Parathyroid adenoma (tissue), 2 donors: Measurements from ENCODE around the gene LEFTY2.
A peak's percentile ranks its signal among the peaks of the same experiment; 100 is the strongest.

Experiments
- H2AFZ ChIP-seq: fragments of 300-600 bp; sonication (generic); one replicate; pipeline ENCODE4 v1.7.0; 2017; ENCODE audit warnings: antibody characterized with exemption, mild to moderate bottlenecking
- H3K27ac ChIP-seq: fragments of 300-600 bp; sonication (generic); one replicate; pipeline ENCODE4 v1.7.0; 2017
- H3K27me3 ChIP-seq: fragments of 300-600 bp; sonication (generic); one replicate; pipeline ENCODE4 v1.7.0; 2017; ENCODE audit warnings: low read length; ENCODE audit not compliant: control insufficient read depth, insufficient read depth
- H3K36me3 ChIP-seq: fragments of 300-600 bp; sonication (generic); one replicate; pipeline ENCODE4 v1.7.0; 2017; ENCODE audit warnings: low read length; ENCODE audit not compliant: control insufficient read depth, insufficient read depth
- H3K4me1 ChIP-seq: fragments of 300-600 bp; sonication (generic); one replicate; pipeline ENCODE4 v1.7.0; 2017; ENCODE audit warnings: control low read depth
- H3K4me2 ChIP-seq: fragments of 300-600 bp; sonication (generic); one replicate; pipeline ENCODE4 v1.7.0; 2017; ENCODE audit warnings: low read length
- H3K4me3 ChIP-seq: fragments of 300-600 bp; sonication (generic); one replicate; pipeline ENCODE4 v1.7.0; 2017; ENCODE audit warnings: low read depth, low read length
- H3K79me2 ChIP-seq: fragments of 300-600 bp; sonication (generic); one replicate; pipeline ENCODE4 v1.7.0; 2017; ENCODE audit warnings: control low read depth
- H3K9ac ChIP-seq: fragments of 300-600 bp; sonication (generic); one replicate; pipeline ENCODE4 v1.7.0; 2017; ENCODE audit warnings: mild to moderate bottlenecking
- H3K9me3 ChIP-seq: fragments of 300-600 bp; sonication (generic); one replicate; pipeline ENCODE4 v1.7.0; 2017; ENCODE audit warnings: low read length; ENCODE audit not compliant: control insufficient read depth
- CTCF ChIP-seq: fragments of 300-600 bp; sonication (generic); IDR thresholded peaks from one replicate; pipeline ENCODE4 v1.7.0; 2017; ENCODE audit warnings: antibody characterized with exemption, mild to moderate bottlenecking
- donor health status: primary hyperparathyroidism.

LEFTY2 gene

DNA sequence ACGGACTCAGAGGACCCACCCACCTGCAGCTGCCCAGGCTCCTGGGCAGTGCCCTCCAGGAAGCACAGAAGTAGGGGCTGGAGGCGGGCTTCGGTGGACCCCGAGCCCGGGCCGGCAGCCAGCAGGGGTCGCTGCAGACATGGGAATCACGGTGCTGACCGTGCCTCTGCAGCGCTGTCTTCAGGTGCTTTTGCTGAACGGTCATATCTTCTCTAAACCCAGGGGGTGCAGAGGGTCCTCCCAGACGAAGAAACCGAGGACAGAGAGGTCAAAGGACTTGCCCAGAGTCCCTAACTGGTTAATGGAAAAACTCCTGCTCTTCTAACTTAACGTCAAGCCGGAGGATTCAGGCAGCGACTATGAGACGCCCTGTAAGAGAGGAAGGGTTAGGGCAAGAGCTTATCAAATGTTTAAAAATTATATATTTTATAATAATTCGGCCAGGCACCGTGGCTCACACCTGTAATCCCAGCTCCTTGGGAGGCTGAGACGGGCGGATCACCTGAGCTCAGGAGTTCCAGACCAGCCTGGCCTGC, 21.5 kb upstream of the LEFTY2 start:
- no peak overlapping the region for H3K27ac ChIP-seq
- H3K9me3 ChIP-seq = no peaks in the 10 kb centered on the region
- H3K79me2 ChIP-seq = no peaks in the 10 kb centered on the region
- H3K36me3 ChIP-seq = no peaks in the 10 kb centered on the region
- no peak overlapping the region for H3K4me3 ChIP-seq
- H3K4me1 ChIP-seq = no peaks in the 10 kb centered on the region
- no peak overlapping the region for H3K9ac ChIP-seq
- H3K4me2 ChIP-seq = no peak overlapping the region
- peak; percentile 44 for TF ChIP-seq CTCF
- H2AFZ ChIP-seq = peak overlapping the region; percentile 3
- H3K27me3 ChIP-seq = no peaks in the 10 kb centered on the region

DNA sequence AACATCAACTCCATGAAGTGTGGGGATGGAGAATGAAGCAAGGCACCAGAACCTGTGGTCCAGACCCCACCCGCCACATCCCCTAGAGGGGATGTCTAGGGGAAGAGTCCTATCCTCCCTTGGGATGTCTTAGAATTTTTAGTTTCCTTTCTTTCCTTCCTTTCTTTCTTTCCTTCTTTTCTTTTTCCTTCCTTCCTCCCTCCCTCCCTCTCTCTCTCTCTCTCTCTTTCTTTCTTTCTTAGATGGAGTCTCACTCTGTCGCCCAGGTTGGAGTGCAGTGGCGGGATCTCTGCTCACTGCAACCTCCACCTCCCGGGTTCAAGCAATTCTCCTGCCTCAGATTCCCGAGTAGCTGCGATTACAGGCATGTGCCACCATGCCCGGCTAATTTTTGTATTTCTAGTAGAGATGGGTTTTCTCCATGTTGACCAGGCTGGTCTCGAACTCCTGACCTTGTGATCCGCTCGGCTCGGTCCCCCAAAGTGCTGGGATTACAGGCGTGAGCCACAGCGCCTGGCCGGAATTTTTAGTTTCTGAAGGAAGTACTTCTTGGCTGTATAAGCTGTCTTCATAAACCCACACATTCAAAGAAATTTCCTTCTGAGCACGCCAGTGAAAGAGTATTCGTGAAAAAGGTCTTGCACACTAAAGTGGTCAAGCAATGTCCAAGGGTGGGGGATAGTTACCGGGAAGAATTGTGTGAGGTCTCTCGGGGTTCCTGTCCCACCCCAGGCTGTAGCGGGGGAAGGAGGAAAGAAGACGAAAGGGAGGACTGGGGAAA, 20.8 kb upstream of the LEFTY2 start:
- Histone ChIP-seq H3K9me3 (no peaks in the 10 kb centered on the region), H3K36me3 (no peaks in the 10 kb centered on the region), H3K9ac (no peak overlapping the region), H2AFZ (peak overlapping the region; percentile 3), H3K79me2 (no peaks in the 10 kb centered on the region), H3K27me3 (no peaks in the 10 kb centered on the region), H3K4me1 (no peaks in the 10 kb centered on the region), H3K4me3 (no peak overlapping the region), H3K4me2 (no peak overlapping the region), H3K27ac (no peak overlapping the region)
- no peak for TF ChIP-seq CTCF

- H3K27me3 ChIP-seq = no peaks in the 10 kb centered on the region
- no peaks in the 10 kb centered on the region for H3K36me3 ChIP-seq
- TF ChIP-seq CTCF = no peak
- H3K4me2 ChIP-seq = no peak overlapping the region
- no peak overlapping the region for H3K9ac ChIP-seq
- no peaks in the 10 kb centered on the region for H3K79me2 ChIP-seq
- H3K4me1 ChIP-seq = no peaks in the 10 kb centered on the region
- H3K9me3 ChIP-seq = no peaks in the 10 kb centered on the region
- H3K4me3 ChIP-seq = no peak overlapping the region
- H2AFZ ChIP-seq = no peak overlapping the region
- H3K27ac ChIP-seq = no peak overlapping the region
Measured at GRCh38 chr1:225958041-225958440, 17.0 kb upstream of the LEFTY2 start.

GRCh38 chr1:225954753-225955152, 13.7 kb upstream of the LEFTY2 start:
- Histone ChIP-seq H2AFZ (no peak overlapping the region), H3K36me3 (no peaks in the 10 kb centered on the region), H3K27ac (no peak overlapping the region), H3K4me3 (no peak overlapping the region), H3K9ac (no peak overlapping the region), H3K79me2 (no peaks in the 10 kb centered on the region), H3K4me1 (no peaks in the 10 kb centered on the region), H3K9me3 (no peaks in the 10 kb centered on the region), H3K4me2 (no peak overlapping the region), H3K27me3 (no peaks in the 10 kb centered on the region)
- no peak for TF ChIP-seq CTCF

- Histone ChIP-seq H3K4me3 (no peak overlapping the region), H3K36me3 (no peaks in the 10 kb centered on the region), H3K4me1 (no peaks in the 10 kb centered on the region), H3K9me3 (no peaks in the 10 kb centered on the region), H3K4me2 (no peak overlapping the region), H2AFZ (no peak overlapping the region), H3K79me2 (no peaks in the 10 kb centered on the region), H3K27ac (no peak overlapping the region), H3K27me3 (no peaks in the 10 kb centered on the region), H3K9ac (no peak overlapping the region)
- no peak for TF ChIP-seq CTCF
Measured at GRCh38 chr1:225953315-225953714, 12.3 kb upstream of the LEFTY2 start.
